Measurements from ENCODE around the gene PCMTD2.

PCMTD2 gene

GRCh38 chr20:64255361-64256281 lies at the start of gene PCMTD2:
Gene PCMTD2 (plus strand): TSS chr20:64255748. CDS start chr20:64259966, 4,218 bp downstream.
- no peak for TF ChIP-seq CTCF (conservative IDR thresholded peaks at IDR 0.05)
- peak within 1 kb of the TSS; percentile 96 for H3K27ac ChIP-seq

- H3K27ac ChIP-seq: no peak overlapping the region
- no peak for TF ChIP-seq CTCF (conservative IDR thresholded peaks at IDR 0.05)
These were observed 48.9 kb upstream of the PCMTD2 start for GRCh38 chr20:64206614-64207013.

- H3K27ac ChIP-seq: no peak overlapping the region
- no peak for TF ChIP-seq CTCF (conservative IDR thresholded peaks at IDR 0.05)
These were observed 47.6 kb upstream of the PCMTD2 start for GRCh38 chr20:64207641-64208590.

GRCh38 chr20:64209148-64209547 lies 46.4 kb upstream of the PCMTD2 start:
- H3K27ac ChIP-seq: no peak overlapping the region; the same call in 1 of the 2 replicates
- TF ChIP-seq CTCF (conservative IDR thresholded peaks at IDR 0.05): no peak

GRCh38 chr20:64210656-64211369 lies 44.7 kb upstream of the PCMTD2 start:
- peak overlapping the region; percentile 99 for H3K27ac ChIP-seq
- no peak for TF ChIP-seq CTCF (conservative IDR thresholded peaks at IDR 0.05)

GRCh38 chr20:64211874-64212658 lies 43.5 kb upstream of the PCMTD2 start:
- H3K27ac ChIP-seq: peak overlapping the region; percentile 99
- TF ChIP-seq CTCF (conservative IDR thresholded peaks at IDR 0.05): no peak
